Measurements from ENCODE around the gene PSMC5. TPM values are rescaled to one million over a fixed set of nuclear protein-coding genes. Genes with fewer than 3 reads are reported as not detected.

The PSMC5 gene
- total and polyA plus RNA-seq, 9 donors = 36.4 to 155 (median 96.2) TPM

DNA sequence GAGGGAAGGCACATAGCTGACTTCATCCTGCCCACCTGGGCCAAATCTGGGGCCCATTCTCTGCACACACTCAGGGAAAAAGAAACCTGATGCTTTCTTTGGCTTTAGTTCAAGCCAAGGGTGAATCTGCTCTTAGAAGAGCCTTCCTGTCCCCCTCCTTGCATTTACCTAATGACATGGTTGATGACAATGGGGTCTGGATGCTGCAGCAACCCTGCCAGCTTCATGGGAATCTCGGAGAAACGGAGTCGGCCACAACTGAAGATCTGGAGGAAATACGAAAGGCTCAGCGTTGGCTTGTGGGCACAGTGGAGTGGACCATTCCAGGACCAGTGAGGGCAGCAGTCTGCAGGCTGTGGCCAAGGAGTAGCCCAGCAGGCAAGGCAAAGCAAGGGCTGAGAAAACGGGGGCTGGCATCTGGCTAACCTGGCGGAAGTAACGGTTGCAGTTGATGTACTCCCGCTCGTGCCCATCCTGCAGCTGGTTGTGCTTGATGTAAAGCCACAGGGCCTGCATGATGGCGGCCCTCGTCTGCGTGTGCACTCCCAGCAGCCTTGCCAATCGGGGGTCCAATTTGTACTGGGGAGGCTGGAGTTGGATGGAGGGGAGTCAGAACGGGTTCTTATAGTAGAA, 6.6 kb downstream of the PSMC5 start:
- WGBS, 3 donors = 86 to 91% (median 86%) methylated on average over 15 of the region's 15 CpGs
- intact Hi-C loops (cut with DNase I) = loop anchor here in 1 of 4 donors (10.0 kb wide), 1 partner anchor 59 kb away; the partner anchor contains the start of genes CCDC47 and DDX42
- Histone ChIP-seq H3K27ac (no peak overlapping the region), H3K9me3 (no peaks in the 10 kb centered on the region), H3K27me3 (no peaks in the 10 kb centered on the region), H3K4me3 (no peak overlapping the region), H3K36me3 (no peaks in the 10 kb centered on the region), H3K4me1 (ENCODE audit: insufficient read depth) (peaks cover 6% of the 10 kb centered on the region)
- TF ChIP-seq POLR2A (IDR thresholded peaks at IDR 0.05) = no peak
- TF ChIP-seq, protein P1, sequence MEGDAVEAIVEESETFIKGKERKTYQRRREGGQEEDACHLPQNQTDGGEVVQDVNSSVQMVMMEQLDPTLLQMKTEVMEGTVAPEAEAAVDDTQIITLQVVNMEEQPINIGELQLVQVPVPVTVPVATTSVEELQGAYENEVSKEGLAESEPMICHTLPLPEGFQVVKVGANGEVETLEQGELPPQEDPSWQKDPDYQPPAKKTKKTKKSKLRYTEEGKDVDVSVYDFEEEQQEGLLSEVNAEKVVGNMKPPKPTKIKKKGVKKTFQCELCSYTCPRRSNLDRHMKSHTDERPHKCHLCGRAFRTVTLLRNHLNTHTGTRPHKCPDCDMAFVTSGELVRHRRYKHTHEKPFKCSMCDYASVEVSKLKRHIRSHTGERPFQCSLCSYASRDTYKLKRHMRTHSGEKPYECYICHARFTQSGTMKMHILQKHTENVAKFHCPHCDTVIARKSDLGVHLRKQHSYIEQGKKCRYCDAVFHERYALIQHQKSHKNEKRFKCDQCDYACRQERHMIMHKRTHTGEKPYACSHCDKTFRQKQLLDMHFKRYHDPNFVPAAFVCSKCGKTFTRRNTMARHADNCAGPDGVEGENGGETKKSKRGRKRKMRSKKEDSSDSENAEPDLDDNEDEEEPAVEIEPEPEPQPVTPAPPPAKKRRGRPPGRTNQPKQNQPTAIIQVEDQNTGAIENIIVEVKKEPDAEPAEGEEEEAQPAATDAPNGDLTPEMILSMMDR (IDR thresholded peaks at IDR 0.05) = no peak
- no peak for TF ChIP-seq EP300 (IDR thresholded peaks at IDR 0.05)
- DNase-seq = no peak

DNA sequence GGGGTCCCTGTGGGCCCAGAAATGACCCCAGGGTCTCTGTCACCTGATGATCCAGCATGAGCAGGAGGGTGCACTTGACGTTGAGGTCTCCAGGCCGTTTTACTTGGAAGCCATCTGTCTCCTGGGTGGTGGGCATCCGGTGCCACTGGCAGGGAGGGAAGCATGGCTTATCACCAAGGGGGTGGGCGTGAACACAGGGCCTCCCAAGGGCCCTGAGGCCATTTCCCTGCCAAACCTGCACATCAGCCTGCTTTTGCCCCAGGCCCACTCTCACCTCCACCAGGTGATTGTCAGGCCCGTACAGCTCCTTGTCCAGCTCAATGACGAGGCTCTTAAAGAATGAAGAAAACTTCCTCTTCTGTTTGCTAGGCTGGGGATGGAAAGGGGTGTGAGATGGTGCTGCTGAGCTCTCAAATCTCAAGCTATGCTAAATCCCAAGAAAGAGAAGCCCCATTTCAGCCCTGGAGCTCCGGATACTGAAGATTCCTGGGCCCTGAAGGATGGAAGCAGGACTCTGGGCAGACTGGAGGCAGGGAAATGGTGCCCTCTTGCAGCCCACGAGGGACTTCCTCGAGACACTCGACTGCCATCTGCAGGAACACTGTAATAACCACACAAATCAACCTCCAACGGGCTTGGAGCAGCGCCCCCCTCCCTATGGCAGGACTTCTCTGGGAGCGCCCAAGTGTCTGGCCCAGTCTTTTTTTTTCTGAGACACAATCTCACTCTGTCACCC, 7.4 kb downstream of the PSMC5 start:
- Histone ChIP-seq H3K9me3 (no peaks in the 10 kb centered on the region), H3K27me3 (no peaks in the 10 kb centered on the region), H3K27ac (no peak overlapping the region), H3K4me1 (ENCODE audit: insufficient read depth) (peaks cover 11% of the 10 kb centered on the region), H3K36me3 (no peaks in the 10 kb centered on the region), H3K4me3 (no peak overlapping the region)
- DNase-seq = no peak
- TF ChIP-seq, protein P1 (IDR thresholded peaks at IDR 0.05) = no peak
- TF ChIP-seq POLR2A (IDR thresholded peaks at IDR 0.05) (no peak), EP300 (IDR thresholded peaks at IDR 0.05) (no peak)
- intact Hi-C loops (cut with DNase I) = loop anchor here in 1 of 4 donors (10.0 kb wide), 1 partner anchor 60 kb away; the partner anchor contains the start of genes CCDC47 and DDX42
- 37 to 48% (median 47%) methylated on average over 13 of the region's 13 CpGs for WGBS, 3 donors

DNA sequence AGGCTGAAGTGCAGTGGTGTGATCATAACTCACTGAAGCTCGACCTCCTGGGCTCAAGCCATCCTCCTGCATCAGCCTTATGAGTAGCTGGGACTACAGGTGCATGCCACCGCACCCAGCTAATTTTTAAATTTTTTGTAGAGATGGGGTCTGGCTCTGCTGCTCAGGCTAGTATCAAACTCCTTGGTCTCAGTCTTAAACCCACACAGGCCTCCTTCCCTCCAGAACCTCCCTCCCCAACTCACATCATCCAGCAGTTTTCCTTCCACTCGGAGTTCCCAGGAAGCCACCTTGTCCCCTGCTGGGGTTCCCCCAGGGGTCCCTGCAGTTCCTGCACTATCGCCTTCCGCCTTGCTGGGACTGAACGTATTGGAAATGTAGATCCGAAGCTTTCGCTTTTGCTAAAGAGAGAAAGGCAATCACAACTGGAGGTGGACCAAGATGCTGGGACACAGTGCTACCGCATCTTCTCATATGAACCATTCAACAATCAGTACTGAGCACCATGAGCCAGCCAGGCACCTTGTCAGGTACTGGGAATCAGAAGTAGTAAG, 8.0 kb downstream of the PSMC5 start:
- H3K27ac ChIP-seq = no peak overlapping the region
- TF ChIP-seq POLR2A (IDR thresholded peaks at IDR 0.05) = no peak
- TF ChIP-seq EP300 (IDR thresholded peaks at IDR 0.05) = no peak
- TF ChIP-seq, protein P1 (IDR thresholded peaks at IDR 0.05) = no peak
- H3K9me3 ChIP-seq = no peaks in the 10 kb centered on the region
- H3K36me3 ChIP-seq = no peaks in the 10 kb centered on the region
- H3K4me1 ChIP-seq (ENCODE audit: insufficient read depth) = peaks cover 14% of the 10 kb centered on the region
- no peaks in the 10 kb centered on the region for H3K27me3 ChIP-seq
- intact Hi-C loops (cut with DNase I) = loop anchor here in 1 of 4 donors (10.0 kb wide), 1 partner anchor 60 kb away; the partner anchor contains the start of genes CCDC47 and DDX42
- DNase-seq = no peak
- H3K4me3 ChIP-seq = no peak overlapping the region
- WGBS, 3 donors = 91 to 93% (median 91%) methylated on average over 9 of the region's 9 CpGs

DNA sequence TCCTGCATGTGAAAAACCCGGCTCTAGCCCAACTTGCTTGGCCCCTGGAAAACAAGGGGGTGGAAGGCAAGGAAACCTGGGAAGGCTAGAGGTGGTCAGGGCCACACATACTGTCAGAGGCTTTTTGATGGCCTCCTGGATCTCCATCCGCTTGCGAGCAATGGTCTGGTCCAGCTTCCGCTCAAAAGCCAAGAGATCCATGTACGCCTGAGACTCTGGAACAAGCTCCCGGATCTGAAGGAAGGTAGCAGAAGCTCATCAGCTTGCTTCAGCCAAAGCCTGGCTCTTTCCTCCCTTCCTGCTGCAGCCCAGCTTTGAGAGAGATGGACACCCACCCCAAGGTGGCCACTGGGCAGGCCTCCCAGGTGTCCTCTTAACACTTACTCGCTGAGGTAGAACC, 9.6 kb downstream of the PSMC5 start:
- H3K27me3 ChIP-seq = no peaks in the 10 kb centered on the region
- TF ChIP-seq, protein P1 (IDR thresholded peaks at IDR 0.05) = no peak
- TF ChIP-seq EP300 (IDR thresholded peaks at IDR 0.05) (no peak), POLR2A (IDR thresholded peaks at IDR 0.05) (no peak)
- H3K27ac ChIP-seq = no peak overlapping the region
- H3K9me3 ChIP-seq = no peaks in the 10 kb centered on the region
- DNase-seq = no peak
- H3K4me1 ChIP-seq (ENCODE audit: insufficient read depth) = peaks cover 24% of the 10 kb centered on the region
- H3K4me3 ChIP-seq = no peak overlapping the region
- 92 to 97% (median 96%) methylated on average over 7 of the region's 7 CpGs for WGBS, 3 donors
- intact Hi-C loops (cut with DNase I) = loop anchor here in 1 of 4 donors (10.0 kb wide), 1 partner anchor 62 kb away; the partner anchor contains the start of genes CCDC47 and DDX42
- H3K36me3 ChIP-seq = no peaks in the 10 kb centered on the region

Measured in ovary (tissue), 9 donors.